Ovary (tissue), 9 donors: Measurements from ENCODE around the gene RIBC2. TPM values are rescaled to one million over a fixed set of nuclear protein-coding genes. Genes with fewer than 3 reads are reported as not detected.
A peak's percentile ranks its signal among the peaks of the same experiment; 100 is the strongest.
"Not testable (repeated sequence)": the region's sequence is repeated elsewhere in the genome, so short reads cannot be mapped to it uniquely, and the experiment has no call there.

Experiments used
- DNase-seq, 5 donors: peaks; one replicate each; pipeline ENCODE4 v3.0.0-alpha.2; 2019 to 2020
- H3K27ac ChIP-seq, 2 donors: fragments of 200-600 bp; one replicate each; pipeline versions ENCODE4 v1.5.1 to v1.8.0; 2019 to 2022
- H3K27me3 ChIP-seq: fragments of 200-600 bp; one replicate; pipeline ENCODE4 v1.8.0; 2022
- H3K36me3 ChIP-seq: fragments of 200-600 bp; sonication (generic); one replicate; pipeline ENCODE4 v1.5.1; 2019
- H3K4me1 ChIP-seq: one replicate; pipeline ENCODE4 v1.8.1; 2013; ENCODE audit warnings: mild to moderate bottlenecking, moderate library complexity; ENCODE audit not compliant: insufficient read depth
- H3K4me3 ChIP-seq: fragments of 200-600 bp; sonication (generic); one replicate; pipeline ENCODE4 v1.5.1; 2017
- H3K9me3 ChIP-seq, 2 donors: fragments of 200-600 bp in 1 of 2; sonication (generic) in 1 of 2; one replicate each; pipeline versions ENCODE4 v1.5.1 to v1.8.1; 2013 to 2019; ENCODE audit warnings: mild to moderate bottlenecking in 1 of 2, moderate library complexity in 1 of 2
- EP300 ChIP-seq: sonication (generic); formaldehyde crosslinking; IDR thresholded peaks from one replicate; pipeline ENCODE4 v1.6.1; 2017; ENCODE audit warnings: antibody characterized with exemption
- POLR2A ChIP-seq: fragments of 450-650 bp; IDR thresholded peaks from one replicate; pipeline ENCODE4 v1.6.1; 2017; ENCODE audit warnings: antibody characterized with exemption, mild to moderate bottlenecking, moderate library complexity
- WGBS, 3 donors: extraction: QIAGEN DNeasy Blood & Tissue Kit in 1 of 3; methylation state at CpG; one replicate each; pipeline versions ENCODE4 v1.1.5 to v1.1.7; 2013 to 2017; 5-methylcytosine and 5-hydroxymethylcytosine counted together
- intact Hi-C, 4 donors: fragments of 100-400 bp; cut with DNase I; formaldehyde crosslinking; loops; one replicate each; pipeline versions ENCODE4 v1.11.0 to v1.15.1; 2022 to 2023
- polyA plus RNA-seq, 2 donors: library from polyadenylated mRNA; stranded (reverse); fragments of 200-250 nt in 1 of 2; fragments of 350-450 nt in 1 of 2; fragmentation: Illumina TruSeq in 1 of 2; extraction: RNeasy Lipid Tissue Mini Kit (QIAGEN cat#74804) in 1 of 2; gene quantifications; one replicate each; pipeline ENCODE4 v1.2.3, GENCODE V29; 2013 to 2014
- total RNA-seq, 7 donors: library from RNA; depleted of rRNA in 2 of 7; stranded (reverse); fragments of >200 nt in 2 of 7; fragmentation: NEBNext Ultra II Directional in 3 of 7; extraction: Animal tissue kit (Norgen Biotek cat#: 25700) in 3 of 7; gene quantifications; one replicate each; pipeline versions ENCODE4 v1.1.0 to v1.2.4, GENCODE V29; 2016 to 2023
- TF ChIP-seq, protein P1 (sequence below), 3 donors: fragments of 450-650 bp in 2 of 3; fragments of 200-600 bp in 1 of 3; IDR thresholded peaks; one replicate each; pipeline versions ENCODE4 v1.5.1 to v1.8.0; 2016 to 2022; ENCODE audit warnings: antibody characterized with exemption in 3 of 3, mild to moderate bottlenecking in 1 of 3
- donor health status: DM: no; HTN: no; CAD: no; lungs with moderate emphysema.
- donor health status: DM: no; HTN: no; CAD: no.
- donor health status: Bipolar disorder and iron deficiency.
- donor health status: DM: yes; HTN: yes; CAD: no.
- donor health status: DM: no; HTN: no; CAD: no.
- donor health status: DM: yes; HTN: yes; CAD: no.

RIBC2 gene
- total and polyA plus RNA-seq, 9 donors = 0.25 to 7.5 (median 0.97) TPM; not detected in 1

DNA sequence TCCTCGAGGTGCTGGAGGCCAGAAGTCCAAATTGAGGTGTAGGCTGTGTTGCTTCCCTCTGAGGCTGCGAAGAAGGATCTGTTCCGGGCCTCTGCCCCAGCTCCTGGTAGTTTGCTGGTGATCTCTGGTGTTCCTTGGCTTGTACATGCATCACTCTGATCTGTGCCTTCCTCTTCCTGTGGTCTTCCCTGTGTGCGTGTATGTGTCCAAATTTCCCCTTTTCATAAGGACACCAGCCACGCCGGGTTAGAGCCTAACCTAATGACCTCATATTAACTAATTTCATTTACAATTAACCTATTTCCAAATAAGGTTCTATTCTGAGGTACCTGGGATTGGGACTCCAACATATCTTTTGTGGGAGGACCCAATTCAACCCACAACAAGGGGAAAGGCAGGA is 21.5 kb downstream of the RIBC2 start:
- Histone ChIP-seq H3K27me3 (no peaks in the 10 kb centered on the region), H3K4me1 (no peaks in the 10 kb centered on the region), H3K27ac (peak overlapping the region in 1 of 2 donors; percentile 61), H3K9me3 (no peaks in the 10 kb centered on the region), H3K36me3 (no peaks in the 10 kb centered on the region), H3K4me3 (no peak overlapping the region)
- intact Hi-C loops = loop anchor here (1.0 to 10.0 kb wide), 5 partner anchors 163 to 340 kb away; no protein-coding TSS in a partner anchor
- no peak for DNase-seq
- WGBS, 3 donors = 90 to 93% (median 92%) methylated on average over 6 of the region's 6 CpGs
- TF ChIP-seq, protein P1, sequence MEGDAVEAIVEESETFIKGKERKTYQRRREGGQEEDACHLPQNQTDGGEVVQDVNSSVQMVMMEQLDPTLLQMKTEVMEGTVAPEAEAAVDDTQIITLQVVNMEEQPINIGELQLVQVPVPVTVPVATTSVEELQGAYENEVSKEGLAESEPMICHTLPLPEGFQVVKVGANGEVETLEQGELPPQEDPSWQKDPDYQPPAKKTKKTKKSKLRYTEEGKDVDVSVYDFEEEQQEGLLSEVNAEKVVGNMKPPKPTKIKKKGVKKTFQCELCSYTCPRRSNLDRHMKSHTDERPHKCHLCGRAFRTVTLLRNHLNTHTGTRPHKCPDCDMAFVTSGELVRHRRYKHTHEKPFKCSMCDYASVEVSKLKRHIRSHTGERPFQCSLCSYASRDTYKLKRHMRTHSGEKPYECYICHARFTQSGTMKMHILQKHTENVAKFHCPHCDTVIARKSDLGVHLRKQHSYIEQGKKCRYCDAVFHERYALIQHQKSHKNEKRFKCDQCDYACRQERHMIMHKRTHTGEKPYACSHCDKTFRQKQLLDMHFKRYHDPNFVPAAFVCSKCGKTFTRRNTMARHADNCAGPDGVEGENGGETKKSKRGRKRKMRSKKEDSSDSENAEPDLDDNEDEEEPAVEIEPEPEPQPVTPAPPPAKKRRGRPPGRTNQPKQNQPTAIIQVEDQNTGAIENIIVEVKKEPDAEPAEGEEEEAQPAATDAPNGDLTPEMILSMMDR (IDR thresholded peaks at IDR 0.05) = no peak
- TF ChIP-seq POLR2A (no peak), EP300 (no peak)

DNA sequence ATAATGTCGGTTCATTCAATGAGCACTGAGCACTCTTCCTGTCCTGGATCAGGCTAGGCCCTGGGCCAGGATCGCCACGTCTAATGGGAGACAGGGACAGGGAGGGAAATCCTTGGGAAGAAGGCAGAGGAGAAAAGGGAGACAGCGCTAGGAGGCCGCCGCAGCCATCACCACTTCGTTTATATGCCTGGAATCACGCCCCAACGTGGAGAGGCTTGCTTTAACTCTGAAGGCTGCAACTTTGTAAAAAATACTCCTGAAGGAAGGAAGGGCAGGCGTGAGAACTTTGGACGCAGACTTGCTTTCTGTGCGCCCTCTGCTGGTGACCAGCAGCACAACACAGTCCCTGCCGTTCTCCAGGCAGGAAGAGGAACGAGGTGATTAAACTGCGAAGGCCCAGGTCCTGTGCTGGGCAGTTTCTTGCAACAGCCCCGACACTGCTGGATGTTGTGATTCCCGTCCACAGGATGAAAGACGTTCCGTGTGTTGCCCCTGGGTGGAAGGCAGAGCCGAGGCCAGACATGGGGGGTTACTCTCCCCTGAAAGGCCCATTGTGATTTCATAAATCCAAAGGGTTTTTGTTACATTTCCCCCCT is 22.1 kb downstream of the RIBC2 start:
- 2 to 4% (median 3%) methylated on average over 20 of the region's 20 CpGs for WGBS, 3 donors
- peak; percentile 85 to 94 (median 90) for DNase-seq
- TF ChIP-seq EP300 = no peak
- TF ChIP-seq, protein P1 (IDR thresholded peaks at IDR 0.05) = peak; percentile 94 to 95 (median 94)
- peak; percentile 25 for TF ChIP-seq POLR2A
- intact Hi-C loops = loop anchor here in 3 of 4 donors (1.0 to 10.0 kb wide), 4 partner anchors 165 to 341 kb away; no protein-coding TSS in a partner anchor
- no peaks in the 10 kb centered on the region for H3K9me3 ChIP-seq
- no peaks in the 10 kb centered on the region for H3K27me3 ChIP-seq
- H3K36me3 ChIP-seq = no peaks in the 10 kb centered on the region
- H3K4me1 ChIP-seq = no peaks in the 10 kb centered on the region
- H3K4me3 ChIP-seq = no peak overlapping the region
- H3K27ac ChIP-seq = peak overlapping the region in 1 of 2 donors; percentile 61

DNA sequence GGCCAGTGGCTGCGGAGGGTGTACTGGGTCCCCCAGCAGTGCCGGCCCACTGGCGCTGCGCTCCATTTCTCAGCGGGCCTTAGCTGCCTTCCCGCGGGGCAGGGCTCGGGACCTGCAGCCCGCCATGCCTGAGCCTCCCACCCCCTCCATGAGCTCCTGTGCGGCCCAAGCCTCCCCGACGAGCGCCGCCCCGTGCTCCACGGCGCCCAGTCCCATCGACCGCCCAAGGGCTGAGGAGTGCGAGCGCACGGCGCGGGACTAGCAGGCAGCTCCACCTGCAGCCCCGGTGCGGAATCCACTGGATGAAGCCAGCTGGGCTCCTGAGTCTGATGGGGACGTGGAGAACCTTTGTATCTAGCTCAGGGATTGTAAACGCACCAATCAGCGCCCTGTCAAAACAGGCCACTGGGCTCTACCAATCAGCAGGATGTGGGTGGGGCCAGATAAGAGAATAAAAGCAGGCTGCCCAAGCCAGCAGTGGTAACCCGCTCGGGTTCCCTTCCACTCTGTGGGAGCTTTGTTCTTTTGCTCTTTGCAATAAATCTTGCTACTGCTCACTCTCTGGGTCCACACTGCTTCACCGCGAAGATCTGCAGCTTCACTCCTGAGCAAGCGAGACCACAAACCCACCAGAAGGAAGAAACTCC is 23.5 kb downstream of the RIBC2 start:
- H3K4me3 ChIP-seq, H3K27me3 ChIP-seq, DNase-seq, H3K36me3 ChIP-seq, H3K9me3 ChIP-seq, H3K27ac ChIP-seq, H3K4me1 ChIP-seq: not testable (repeated sequence)
- WGBS, 3 donors = 91 to 95% (median 94%) methylated on average over 20 to 34 of the region's 34 CpGs
- intact Hi-C loops = loop anchor here in 2 of 4 donors (5.0 to 10.0 kb wide), 2 partner anchors 170 to 342 kb away; no protein-coding TSS in a partner anchor

DNA sequence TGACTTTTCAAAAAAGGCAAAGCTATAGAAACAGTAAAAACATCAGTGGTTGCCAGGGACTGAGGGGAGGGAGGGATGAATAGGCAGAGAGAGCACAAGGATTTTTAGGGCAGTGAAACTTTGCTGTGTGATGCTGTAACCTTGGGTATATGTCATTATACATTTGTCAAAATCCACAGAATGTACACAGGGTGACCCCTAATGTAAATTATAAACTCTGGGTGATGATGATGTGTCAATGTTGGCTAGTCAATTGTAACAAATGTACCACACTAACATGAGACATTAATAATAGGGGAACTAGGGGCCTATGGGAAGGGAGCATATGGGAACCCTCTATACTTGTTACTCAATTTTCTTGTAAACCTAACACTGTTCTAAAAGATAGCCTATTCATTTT is 24.8 kb downstream of the RIBC2 start:
- TF ChIP-seq EP300 (no peak), POLR2A (no peak)
- TF ChIP-seq, protein P1 (IDR thresholded peaks at IDR 0.05) = no peak
- no peak overlapping the region for H3K27ac ChIP-seq
- no peaks in the 10 kb centered on the region for H3K27me3 ChIP-seq
- no peaks in the 10 kb centered on the region for H3K4me1 ChIP-seq
- H3K36me3 ChIP-seq = no peaks in the 10 kb centered on the region
- no peaks in the 10 kb centered on the region for H3K9me3 ChIP-seq
- H3K4me3 ChIP-seq = no peak overlapping the region
- intact Hi-C loops = loop anchor here in 2 of 4 donors (5.0 to 10.0 kb wide), 2 partner anchors 171 to 344 kb away; no protein-coding TSS in a partner anchor
- DNase-seq = no peak

DNA sequence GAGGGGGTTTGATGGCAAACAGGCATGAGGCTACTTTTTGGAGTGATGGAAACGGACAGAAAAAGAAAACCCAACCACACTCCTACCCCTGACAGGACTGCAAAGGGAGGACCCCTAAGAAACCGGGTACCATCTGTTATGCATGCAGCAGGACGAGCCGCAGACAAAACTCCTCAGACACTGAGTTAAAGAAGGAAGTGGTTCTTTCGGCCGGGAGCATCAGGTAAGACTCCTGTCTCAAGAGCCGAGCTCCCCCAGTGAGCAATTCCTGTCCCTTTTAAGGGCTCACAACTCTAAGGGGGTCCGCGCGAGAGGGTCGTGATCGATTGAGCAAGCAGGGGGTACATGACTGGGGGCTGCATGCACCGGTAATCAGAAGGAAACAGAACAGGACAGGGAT is 27.2 kb downstream of the RIBC2 start:
- H3K27me3 ChIP-seq, DNase-seq, H3K36me3 ChIP-seq, H3K27ac ChIP-seq, H3K4me3 ChIP-seq, H3K4me1 ChIP-seq, H3K9me3 ChIP-seq: not testable (repeated sequence)
- intact Hi-C loops = loop anchor here (2.0 to 5.0 kb wide), 3 partner anchors 62 to 114 kb away; partner anchors contain the start of gene FBLN1 (in 1 of the 4)
- WGBS, 3 donors = 63 to 71% (median 66%) methylated on average over 13 of the region's 13 CpGs
